ENCODE data around the gene PPP3R2.

PPP3R2 gene, protein sequence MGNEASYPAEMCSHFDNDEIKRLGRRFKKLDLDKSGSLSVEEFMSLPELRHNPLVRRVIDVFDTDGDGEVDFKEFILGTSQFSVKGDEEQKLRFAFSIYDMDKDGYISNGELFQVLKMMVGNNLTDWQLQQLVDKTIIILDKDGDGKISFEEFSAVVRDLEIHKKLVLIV

GRCh38 chr9:101594796-101595195, at the start of gene PPP3R2:
Gene PPP3R2, minus strand, starts transcription at chr9:101594969. Its CDS starts 48 bp downstream, at chr9:101594921.
- no peak for DNase-seq (ENCODE audit: low read depth)

- DNase-seq (ENCODE audit: low read depth): peak; percentile 47
Measured at GRCh38 chr9:101639785-101640665, 45.3 kb upstream of the PPP3R2 start.

DNA sequence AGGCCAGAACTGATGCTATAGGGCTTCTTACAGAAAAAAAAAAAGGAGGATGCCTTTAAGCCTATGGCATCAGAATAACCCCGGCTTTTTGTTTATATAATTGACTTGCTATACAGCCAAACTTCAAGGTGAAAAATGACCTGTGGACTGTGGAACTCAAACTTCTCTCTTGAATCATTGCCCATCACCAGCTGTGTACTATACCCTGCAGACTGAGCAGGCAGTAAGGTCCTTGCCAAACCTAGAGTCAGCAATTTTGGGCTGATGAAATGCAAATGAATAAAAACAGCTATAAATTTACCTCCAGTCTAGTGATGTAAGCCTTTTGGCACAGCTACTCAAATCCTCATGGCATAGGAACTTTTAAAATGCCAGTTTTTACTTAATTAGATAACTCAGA, 44.5 kb upstream of the PPP3R2 start:
- DNase-seq (ENCODE audit: low read depth): no peak

- DNase-seq (ENCODE audit: low read depth): no peak
Measured at GRCh38 chr9:101636247-101636646, 41.5 kb upstream of the PPP3R2 start.

DNA sequence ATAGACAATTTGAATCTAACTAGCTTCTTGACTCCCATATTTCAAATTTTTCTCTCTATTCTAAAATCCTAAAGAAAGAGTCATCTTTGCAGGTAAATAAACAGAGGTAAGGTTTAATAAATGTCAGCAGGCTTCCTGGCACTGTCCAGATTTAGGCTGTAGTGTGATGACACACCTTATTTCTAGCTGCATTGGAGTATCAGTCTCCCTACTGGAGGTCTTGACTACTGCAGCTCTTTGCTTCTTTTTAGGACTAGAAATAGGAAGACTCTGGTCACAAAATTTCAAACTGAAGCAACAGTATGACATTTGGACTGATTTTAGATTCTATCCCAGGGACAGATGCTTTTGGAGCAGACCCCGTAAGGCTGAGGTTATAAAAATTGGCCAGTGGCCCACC, 40.7 kb upstream of the PPP3R2 start:
- DNase-seq (ENCODE audit: low read depth): no peak

DNA sequence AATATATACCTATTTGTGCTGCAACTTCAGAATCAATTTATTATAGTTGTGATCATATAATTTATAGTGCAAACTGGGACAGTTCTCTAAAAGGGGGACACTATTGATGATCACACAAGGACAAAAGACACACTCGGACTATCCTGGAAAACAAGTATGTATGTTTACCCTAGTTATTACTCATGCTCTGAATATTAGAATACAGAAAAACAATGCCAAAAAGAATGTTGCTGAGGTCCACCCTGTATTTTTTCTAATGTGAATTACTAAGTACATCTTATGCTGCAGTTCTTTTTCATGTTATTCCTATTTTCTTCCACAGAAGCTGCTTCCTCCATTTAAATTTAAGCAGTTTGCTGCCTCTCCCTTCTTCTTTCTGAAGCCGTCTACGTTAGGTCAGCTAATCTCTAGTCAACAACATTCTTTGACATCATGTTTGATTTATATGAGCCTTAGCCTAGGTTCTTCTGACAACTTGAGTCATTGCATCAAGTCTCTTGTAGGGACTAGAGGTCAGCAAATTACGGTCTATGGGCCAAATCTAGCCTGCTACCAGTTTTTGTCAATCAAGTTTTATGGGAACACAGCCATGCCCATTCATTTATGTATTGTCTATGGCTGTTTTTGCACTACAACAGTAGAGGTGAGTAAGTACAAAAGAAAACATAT, 40.1 kb upstream of the PPP3R2 start:
- no peak for DNase-seq (ENCODE audit: low read depth)

DNA sequence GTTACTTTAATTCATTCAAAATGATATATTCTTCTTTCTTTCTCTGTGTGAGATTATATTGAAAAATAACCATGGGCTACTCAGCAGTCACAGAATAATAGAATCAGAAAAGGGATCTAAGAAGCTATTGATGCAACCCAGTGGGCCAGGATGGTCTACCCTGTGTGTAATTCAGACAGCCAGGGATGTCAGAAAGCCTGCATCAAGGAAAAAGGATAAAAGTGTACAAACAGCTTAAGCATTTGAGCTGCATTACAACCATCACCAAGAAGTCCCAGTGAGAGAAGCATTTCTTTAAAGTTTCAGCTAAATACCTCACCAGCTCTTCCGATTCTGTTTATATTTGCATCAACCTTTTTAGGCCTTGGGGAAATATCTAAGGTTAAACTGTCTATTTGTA, 37.8 kb upstream of the PPP3R2 start:
- no peak for DNase-seq (ENCODE audit: low read depth)

DNA sequence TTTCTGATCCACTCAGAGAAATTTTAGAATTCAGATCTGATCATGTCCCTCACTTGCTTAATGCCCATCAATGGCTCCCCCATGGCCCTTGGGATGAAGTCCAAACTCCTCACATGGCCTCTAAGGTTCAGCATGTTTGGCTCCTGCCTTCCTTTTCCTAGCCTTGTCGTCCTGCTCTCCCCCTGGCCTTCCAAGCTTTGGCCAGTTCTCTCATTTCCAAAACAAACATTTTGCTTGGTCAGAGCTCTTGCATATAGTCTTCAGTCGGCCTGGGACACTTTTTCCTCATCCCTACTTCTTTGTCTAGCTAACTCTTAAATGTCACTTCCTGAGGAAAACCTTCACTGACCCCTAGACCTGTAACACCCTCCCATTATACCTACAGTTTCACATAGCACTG, 37.1 kb upstream of the PPP3R2 start:
- DNase-seq (ENCODE audit: low read depth): no peak

GRCh38 chr9:101629636-101630035, 34.9 kb upstream of the PPP3R2 start:
- no peak for DNase-seq (ENCODE audit: low read depth)

DNA sequence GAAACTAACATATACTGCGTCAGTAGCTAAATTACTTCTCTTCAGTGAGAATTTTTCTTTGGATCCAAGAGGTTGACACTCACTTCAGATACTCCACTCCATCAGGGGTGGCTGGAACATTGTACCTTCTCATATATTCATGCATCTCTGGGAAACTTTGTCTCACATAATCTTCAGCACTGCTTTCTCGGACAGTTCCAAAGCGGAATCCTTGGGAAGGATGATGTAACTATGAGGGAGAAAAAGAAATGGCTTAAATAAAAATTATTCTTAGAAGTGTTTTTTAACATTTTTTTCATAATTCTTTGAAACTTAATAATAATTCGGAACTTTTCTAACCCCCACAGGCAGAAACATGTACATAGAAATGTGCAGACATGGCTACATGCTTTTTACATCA, 33.4 kb upstream of the PPP3R2 start:
- DNase-seq (ENCODE audit: low read depth): peak; percentile 38

- DNase-seq (ENCODE audit: low read depth): no peak
Measured at GRCh38 chr9:101626295-101626694, 31.5 kb upstream of the PPP3R2 start.

- DNase-seq (ENCODE audit: low read depth): peak; percentile 94
Measured at GRCh38 chr9:101625876-101626275, 31.1 kb upstream of the PPP3R2 start.

DNA sequence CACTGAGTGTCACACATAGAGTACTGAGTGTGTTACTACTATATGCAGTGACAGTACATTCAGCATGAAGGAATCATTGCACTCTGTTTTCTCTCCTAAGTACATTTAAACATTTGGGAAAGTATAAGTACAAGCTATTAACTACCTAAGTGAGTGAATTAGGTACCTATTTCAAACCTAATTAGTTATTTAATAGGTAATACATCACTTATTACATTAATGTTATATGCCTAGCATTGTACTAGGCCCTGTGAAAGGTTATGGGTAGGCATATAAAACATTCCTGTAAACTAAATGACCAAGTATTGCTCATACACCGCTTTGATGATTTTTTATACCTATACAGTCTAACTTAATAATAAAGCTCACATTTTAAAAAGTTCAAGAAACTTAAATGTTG, 25.7 kb upstream of the PPP3R2 start:
- no peak for DNase-seq (ENCODE audit: low read depth)

GRCh38 chr9:101618698-101619097, 23.9 kb upstream of the PPP3R2 start:
- no peak for DNase-seq (ENCODE audit: low read depth)

DNA sequence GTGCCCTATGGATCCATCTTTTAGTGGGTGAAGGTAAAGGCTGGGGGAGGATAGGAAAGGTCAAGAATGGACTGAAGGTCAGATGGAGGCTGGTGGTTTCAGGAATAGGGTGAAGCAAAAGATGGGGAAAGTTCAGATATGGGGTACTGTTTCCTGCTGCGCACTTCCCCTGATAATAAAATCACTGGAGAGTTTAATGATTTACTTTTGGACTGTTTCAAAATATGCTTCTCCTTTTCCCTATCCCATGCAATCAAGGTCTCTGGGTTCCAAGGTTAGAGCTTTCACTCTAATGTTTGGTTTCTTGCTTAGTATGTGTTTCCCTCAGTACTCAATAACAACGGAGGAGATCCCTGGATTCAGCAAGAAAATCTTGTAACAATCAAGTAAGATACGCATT, 10.8 kb upstream of the PPP3R2 start:
- no peak for DNase-seq (ENCODE audit: low read depth)

GRCh38 chr9:101604296-101604695, 9.5 kb upstream of the PPP3R2 start:
- no peak for DNase-seq (ENCODE audit: low read depth)

- peak; percentile 40 for DNase-seq (ENCODE audit: low read depth)
Measured at GRCh38 chr9:101601904-101602765, 7.4 kb upstream of the PPP3R2 start.

DNA sequence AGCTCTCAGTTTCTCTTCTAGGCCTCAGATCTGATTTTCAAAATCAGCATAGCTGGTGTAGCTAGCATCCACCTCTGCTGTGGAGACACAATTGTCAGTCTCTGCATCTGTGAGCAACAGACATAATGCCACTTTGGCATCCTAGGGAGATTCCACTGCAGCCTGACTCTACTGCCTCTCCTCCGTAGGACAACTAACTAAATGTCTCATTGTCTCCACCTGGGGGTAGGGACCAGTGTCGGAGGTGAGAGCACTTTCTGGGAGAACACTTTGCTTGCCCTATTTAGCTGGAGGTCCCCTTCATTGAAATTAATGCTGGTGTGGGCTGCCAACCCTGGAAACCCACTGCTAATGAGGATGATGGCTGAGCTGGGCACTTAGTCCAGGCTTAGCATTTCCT, 1.4 kb downstream of the PPP3R2 start:
- no peak for DNase-seq (ENCODE audit: low read depth)

DNA sequence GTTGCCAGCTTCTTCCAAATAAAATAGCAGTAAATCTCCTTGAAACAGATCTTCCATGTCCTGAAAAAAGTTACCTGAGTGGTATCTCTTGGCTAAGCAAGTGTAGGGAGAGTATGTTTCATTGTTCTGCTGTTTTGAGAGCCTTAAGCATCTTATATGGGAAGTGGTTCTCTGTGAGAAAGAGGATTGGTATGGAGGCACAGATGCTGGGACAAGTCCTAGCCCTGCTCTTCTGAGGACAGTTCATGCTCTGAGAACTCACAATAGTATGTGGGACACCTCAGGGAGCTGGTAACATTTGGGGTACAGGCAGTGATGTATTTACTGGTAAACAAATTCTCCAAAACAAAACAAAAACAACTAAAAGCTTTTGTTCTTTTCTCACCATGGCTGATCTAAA, 2.0 kb downstream of the PPP3R2 start:
- DNase-seq (ENCODE audit: low read depth): no peak

DNA sequence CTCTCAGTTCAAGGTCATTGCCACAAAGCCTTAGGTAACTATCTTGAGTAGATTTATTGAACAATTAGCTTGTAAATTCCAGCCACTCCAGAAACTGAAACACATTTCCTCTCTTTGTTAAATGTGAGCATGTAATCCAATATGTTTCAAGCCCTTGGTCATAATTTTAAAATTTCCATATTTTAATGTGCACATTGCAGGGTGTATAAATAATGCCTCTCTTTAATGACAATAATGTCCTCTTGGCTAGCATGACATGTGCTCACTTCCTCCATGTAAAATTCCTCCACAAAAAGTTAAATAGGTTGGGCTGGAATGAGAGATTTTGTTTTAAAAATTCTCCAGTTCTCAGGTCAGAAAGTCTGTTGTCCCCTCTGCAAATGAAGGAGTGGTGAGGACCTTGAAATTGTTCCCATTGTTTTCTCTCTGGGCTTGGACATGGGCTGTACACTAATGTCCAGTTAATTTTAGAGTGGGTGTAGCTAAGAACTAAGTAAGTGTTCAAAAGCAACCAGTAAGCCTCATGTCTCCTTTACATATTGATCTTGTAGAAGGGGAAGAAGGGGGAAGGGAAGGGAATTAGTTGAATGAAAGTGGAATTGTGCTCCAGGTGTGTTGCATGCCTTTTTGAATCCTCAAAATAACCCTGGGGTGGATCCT, 2.9 kb downstream of the PPP3R2 start:
- DNase-seq (ENCODE audit: low read depth): no peak

GRCh38 chr9:101590901-101591300, 3.9 kb downstream of the PPP3R2 start:
- DNase-seq (ENCODE audit: low read depth): no peak

GRCh38 chr9:101590074-101590473, 4.7 kb downstream of the PPP3R2 start:
- peak; percentile 25 for DNase-seq (ENCODE audit: low read depth)
